D721Med (cell line): ENCODE results near the gene PFDN4.
"Not testable (repeated sequence)": the region's sequence is repeated elsewhere in the genome, so short reads cannot be mapped to it uniquely, and the experiment has no call there.

Experiments used
- DNase-seq: peaks from one replicate; pipeline ENCODE4 v3.0.0; 2011; ENCODE audit warnings: low spot score; ENCODE audit not compliant: insufficient read length
- FAIRE-seq: peaks from 2 replicates; lab custom pipeline; 2011; peaks lifted over from hg19 to GRCh38; lab: Jason Lieb, UNC
- CTCF ChIP-seq: IDR thresholded peaks from 2 replicates; pipeline ENCODE4 v1.5.1; 2012; ENCODE audit warnings: mild to moderate bottlenecking, control low read depth; ENCODE audit not compliant: insufficient read depth; ENCODE audit errors: missing control alignments

The PFDN4 gene

DNA sequence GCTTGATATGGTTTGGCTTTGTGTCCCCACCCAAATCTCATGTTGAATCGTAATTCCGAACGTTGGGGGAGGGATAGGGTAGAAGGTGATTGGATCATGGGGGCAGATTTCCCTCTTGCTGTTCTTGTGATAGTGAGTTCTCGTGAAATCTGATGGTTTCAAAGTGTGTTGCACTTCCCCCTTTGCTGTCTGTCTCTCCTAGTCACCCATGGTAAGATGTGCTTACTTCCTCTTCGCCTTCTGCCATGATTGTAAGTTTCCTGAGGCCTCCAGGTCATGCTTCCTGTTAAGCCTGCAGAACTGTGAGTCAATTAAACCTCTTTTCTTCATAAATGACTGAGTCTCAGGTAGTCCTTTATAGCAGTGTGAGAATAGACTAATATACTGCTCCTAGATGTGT is 19.9 kb downstream of the PFDN4 start:
- TF ChIP-seq CTCF = no peak
- DNase-seq (no peak), FAIRE-seq (no peak)

DNA sequence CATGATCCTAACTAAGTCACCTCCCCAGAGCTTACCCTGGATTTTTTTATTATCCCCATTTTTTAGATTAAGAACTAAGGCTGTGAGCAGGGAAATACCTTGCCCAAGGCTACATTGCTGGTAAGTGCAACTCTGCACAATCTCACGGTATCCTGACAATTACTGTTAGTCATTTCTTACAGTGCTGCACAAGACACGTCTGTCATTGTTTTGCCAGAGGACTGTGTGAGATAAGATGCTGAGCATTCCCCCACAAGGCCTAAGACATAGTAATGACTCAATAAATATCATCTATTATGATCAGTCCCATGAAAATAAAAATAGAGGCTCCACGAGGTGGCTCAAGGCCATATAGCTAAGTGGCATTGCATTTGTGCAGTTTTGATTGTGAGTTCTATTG is 21.0 kb downstream of the PFDN4 start:
- FAIRE-seq = no peak
- TF ChIP-seq CTCF = no peak
- DNase-seq = no peak

DNA sequence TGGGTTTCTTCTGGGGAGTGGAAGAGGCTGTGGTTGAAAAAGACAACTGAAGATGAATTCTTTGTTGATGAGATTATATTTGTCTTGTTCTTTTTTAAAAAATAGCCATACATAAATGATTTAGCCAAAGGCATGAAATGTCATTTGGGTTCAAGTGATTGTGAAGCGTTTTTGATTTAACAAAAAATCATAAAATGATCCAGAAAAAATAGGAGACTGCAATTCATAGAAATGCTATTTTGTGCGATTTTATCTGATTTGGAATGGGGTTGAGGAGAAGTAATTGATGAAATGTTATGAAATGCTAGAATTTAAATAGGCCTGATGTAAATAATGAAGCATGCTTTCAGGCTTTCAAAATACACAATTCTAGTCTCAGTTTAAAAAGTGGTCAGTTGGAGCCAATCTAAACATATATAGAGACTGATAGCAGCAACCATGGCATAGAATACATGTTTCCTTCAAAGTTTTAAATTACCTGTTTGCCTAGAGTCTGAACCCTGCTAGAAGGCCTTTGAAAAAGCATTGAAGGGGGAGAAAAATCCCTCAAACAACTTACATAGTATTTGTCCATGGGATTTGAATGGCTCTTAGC is 21.8 kb downstream of the PFDN4 start:
- TF ChIP-seq CTCF = no peak
- no peak for DNase-seq
- FAIRE-seq = no peak

DNA sequence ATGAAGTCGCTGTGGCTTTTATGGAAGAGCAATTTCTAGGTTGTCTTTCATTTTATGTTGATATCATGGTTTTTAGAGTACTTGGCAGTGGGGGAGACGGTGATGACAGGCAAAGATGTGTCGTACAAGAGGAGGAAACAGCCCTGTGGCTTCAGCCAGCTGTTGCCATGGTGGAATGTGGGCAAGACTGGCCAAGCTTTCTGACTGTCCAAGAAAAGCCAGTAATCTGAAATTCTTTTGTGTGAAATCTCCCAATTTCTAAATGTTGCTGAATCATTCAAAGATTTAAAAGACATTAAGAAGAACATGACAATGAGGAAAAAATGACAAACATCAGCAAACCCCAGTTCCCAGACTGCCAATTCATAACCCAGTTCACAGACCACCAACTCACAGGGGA is 23.1 kb downstream of the PFDN4 start:
- FAIRE-seq (no peak), DNase-seq (no peak)
- no peak for TF ChIP-seq CTCF

- DNase-seq (no peak), FAIRE-seq (no peak)
- TF ChIP-seq CTCF = no peak
Observed at GRCh38 chr20:54234991-54235390, 27.1 kb downstream of the PFDN4 start.

DNA sequence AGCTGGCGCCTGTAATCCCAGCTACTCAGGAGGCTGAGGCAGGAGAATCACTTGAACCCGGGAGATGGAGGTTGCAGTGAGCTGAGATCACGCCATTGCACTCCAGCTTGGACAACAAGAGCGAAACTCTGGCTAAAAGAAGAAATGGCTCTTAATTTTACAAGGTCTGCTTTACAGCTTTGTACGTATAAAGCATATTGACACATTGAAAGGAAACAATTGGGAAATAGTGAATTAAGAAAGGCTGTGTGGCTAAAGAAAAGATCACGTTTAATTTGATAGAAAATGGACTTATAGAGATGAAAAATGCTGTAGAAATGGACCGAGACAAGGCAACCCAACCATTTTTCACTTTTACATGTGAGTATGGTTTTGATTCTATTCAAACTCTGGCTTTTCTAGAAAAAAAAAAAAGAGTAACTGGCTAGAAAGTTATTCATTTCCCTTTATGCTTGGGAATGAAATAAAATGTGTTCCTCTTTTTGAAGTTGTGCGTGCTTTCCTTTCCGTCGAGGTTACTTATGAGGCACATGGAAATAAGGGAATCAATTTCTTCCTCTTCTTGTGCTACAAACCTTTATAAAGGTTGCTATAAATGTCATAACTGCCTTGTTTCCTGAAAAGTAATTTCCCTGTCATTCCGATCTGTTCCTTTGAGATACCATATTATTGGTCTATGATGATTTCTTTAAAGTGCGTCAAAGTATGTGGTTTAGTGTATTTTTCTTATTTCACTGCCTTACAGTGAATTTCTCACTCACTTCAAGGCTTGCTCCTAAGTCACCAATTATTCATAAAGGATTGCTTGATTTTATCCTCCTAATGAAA is 29.4 kb downstream of the PFDN4 start:
- TF ChIP-seq CTCF = no peak
- DNase-seq (no peak), FAIRE-seq (no peak)

DNA sequence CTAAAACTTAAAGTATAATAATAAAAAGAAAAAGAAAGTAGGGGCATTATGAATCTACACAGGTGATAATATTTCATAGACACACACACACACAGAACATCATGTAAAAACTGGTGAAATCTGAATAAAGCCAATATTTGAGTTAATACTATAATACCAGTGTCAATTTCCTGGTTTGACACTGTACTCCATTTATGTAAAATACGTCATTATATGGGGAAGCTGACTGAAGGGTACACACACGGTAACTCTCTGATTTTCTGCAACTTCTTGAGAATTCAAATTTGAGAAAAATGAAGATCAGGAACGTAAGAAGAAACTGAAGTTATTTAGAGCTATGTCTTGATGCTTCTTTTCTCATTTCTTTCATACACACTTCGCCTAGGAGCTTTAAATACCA is 36.2 kb downstream of the PFDN4 start:
- FAIRE-seq = no peak
- no peak for TF ChIP-seq CTCF
- DNase-seq = no peak

GRCh38 chr20:54248705-54249104 is 40.8 kb downstream of the PFDN4 start:
- not testable (repeated sequence) for DNase-seq, FAIRE-seq
